HEK293 (cell line): ENCODE data around the gene DHX9.

Source experiments
- EGR2 ChIP-seq: fragments of 450-650 bp; formaldehyde crosslinking; IDR thresholded peaks from 2 replicates; pipeline ENCODE4 v1.5.1; 2016; ENCODE audit warnings: low read depth, missing biosample characterization, missing genetic modification characterization
- PRDM1 ChIP-seq: fragments of 450-650 bp; formaldehyde crosslinking; IDR thresholded peaks from 2 replicates; pipeline ENCODE4; 2016; ENCODE audit warnings: missing biosample characterization, missing genetic modification characterization
- ZNF184 ChIP-seq: fragments of 450-650 bp; IDR thresholded peaks from 2 replicates; pipeline ENCODE4 v1.5.1; 2018; ENCODE audit warnings: missing biosample characterization, mild to moderate bottlenecking, missing genetic modification characterization
- ZNF768 ChIP-seq: fragments of 450-650 bp; formaldehyde crosslinking; IDR thresholded peaks from 2 replicates; pipeline ENCODE4 v1.5.1; 2018; ENCODE audit warnings: missing biosample characterization, mild to moderate bottlenecking, missing genetic modification characterization
- TF ChIP-seq, protein P1 (sequence below): fragments of 450-650 bp; formaldehyde crosslinking; IDR thresholded peaks from 2 replicates; pipeline ENCODE4 v1.5.1; 2016; ENCODE audit warnings: missing biosample characterization, missing genetic modification characterization

DNA sequence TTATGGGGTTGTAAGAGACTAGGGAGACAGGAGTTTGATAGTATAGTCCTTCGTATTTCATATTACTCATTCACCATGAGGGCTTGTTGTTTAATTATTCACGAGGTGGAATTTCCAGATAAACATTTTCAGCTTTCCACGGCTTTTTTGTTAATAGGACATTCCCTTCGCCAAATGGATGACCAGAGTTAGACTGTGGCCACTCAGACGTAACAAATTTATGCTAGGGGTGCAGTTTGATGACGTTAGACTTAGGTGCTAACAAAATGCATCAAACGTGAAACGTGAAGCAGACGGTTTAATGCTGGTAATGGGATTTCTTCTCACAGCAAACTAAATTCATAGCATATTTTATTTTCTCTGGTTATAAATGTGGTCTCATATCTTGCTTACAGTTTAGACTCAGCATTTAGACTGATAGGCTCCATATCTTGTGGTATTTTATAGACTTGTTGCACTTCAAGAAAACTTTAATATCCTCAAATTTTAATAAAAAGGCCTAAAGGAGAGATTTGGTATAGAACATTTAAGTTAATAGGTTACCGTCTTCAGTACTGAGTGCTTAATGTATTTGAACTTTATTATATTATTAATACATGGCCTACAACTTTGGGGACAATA is 2.3 kb downstream of the DHX9 start:
- TF ChIP-seq, protein P1, sequence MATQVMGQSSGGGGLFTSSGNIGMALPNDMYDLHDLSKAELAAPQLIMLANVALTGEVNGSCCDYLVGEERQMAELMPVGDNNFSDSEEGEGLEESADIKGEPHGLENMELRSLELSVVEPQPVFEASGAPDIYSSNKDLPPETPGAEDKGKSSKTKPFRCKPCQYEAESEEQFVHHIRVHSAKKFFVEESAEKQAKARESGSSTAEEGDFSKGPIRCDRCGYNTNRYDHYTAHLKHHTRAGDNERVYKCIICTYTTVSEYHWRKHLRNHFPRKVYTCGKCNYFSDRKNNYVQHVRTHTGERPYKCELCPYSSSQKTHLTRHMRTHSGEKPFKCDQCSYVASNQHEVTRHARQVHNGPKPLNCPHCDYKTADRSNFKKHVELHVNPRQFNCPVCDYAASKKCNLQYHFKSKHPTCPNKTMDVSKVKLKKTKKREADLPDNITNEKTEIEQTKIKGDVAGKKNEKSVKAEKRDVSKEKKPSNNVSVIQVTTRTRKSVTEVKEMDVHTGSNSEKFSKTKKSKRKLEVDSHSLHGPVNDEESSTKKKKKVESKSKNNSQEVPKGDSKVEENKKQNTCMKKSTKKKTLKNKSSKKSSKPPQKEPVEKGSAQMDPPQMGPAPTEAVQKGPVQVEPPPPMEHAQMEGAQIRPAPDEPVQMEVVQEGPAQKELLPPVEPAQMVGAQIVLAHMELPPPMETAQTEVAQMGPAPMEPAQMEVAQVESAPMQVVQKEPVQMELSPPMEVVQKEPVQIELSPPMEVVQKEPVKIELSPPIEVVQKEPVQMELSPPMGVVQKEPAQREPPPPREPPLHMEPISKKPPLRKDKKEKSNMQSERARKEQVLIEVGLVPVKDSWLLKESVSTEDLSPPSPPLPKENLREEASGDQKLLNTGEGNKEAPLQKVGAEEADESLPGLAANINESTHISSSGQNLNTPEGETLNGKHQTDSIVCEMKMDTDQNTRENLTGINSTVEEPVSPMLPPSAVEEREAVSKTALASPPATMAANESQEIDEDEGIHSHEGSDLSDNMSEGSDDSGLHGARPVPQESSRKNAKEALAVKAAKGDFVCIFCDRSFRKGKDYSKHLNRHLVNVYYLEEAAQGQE (tag by site-specific recombination), result no peak
- TF ChIP-seq PRDM1 (tag by site-specific recombination) (no peak), ZNF184 (tag by site-specific recombination) (no peak), EGR2 (tag by site-specific recombination) (no peak), ZNF768 (no peak)
